Breast epithelium (tissue), 4 donors: Measurements from ENCODE around the gene GNAZ. TPM values are rescaled to one million over a fixed set of nuclear protein-coding genes. Genes with fewer than 3 reads are reported as not detected.

Source experiments
- DNase-seq, 2 donors: peaks; one replicate each; pipeline ENCODE4 v3.0.0-alpha.2; 2019; ENCODE audit warnings: low spot score in 2 of 2
- H3K27ac ChIP-seq, 2 donors: fragments of 200-600 bp; sonication (generic) in 1 of 2; one replicate each; pipeline ENCODE4 v1.5.1; 2016 to 2019; ENCODE audit warnings: mild to moderate bottlenecking in 1 of 2
- H3K27me3 ChIP-seq, 2 donors: fragments of 200-600 bp; sonication (generic) in 1 of 2; one replicate each; pipeline versions ENCODE4 v1.5.1 to v1.6.0; 2017 to 2019; ENCODE audit warnings: control low read depth in 1 of 2, mild to moderate bottlenecking in 1 of 2
- H3K36me3 ChIP-seq: fragments of 200-600 bp; one replicate; pipeline ENCODE4 v1.5.1; 2019
- H3K4me1 ChIP-seq, 2 donors: fragments of 200-600 bp; sonication (generic); one replicate each; pipeline ENCODE4 v1.5.1; 2016 to 2019; ENCODE audit warnings: control low read depth in 1 of 2
- H3K4me3 ChIP-seq, 3 donors: fragments of 200-600 bp; sonication (generic); 1 replicate in 2 of 3; 2 replicates in 1 of 3; pipeline ENCODE4 v1.5.1; 2016 to 2019; ENCODE audit warnings: mild to moderate bottlenecking in 3 of 3, moderate library complexity in 2 of 3
- H3K9me3 ChIP-seq, 2 donors: fragments of 200-600 bp; sonication (generic) in 1 of 2; one replicate each; pipeline ENCODE4 v1.5.1; 2016 to 2019; ENCODE audit warnings: control low read depth in 1 of 2
- POLR2A ChIP-seq: fragments of 450-650 bp; IDR thresholded peaks from one replicate; pipeline ENCODE4 v1.6.1; 2016; ENCODE audit warnings: antibody characterized with exemption, mild to moderate bottlenecking, moderate library complexity
- POLR2AphosphoS5 ChIP-seq, 3 donors: sonication (generic); formaldehyde crosslinking; IDR thresholded peaks; one replicate each; pipeline ENCODE4 v1.6.1; 2017; ENCODE audit warnings: antibody characterized with exemption in 3 of 3
- intact Hi-C: fragments of 100-400 bp; cut with DNase I; formaldehyde crosslinking; loops from one replicate; pipeline ENCODE4 v1.15.1; 2023; ENCODE audit warnings: low total_unique reads
- total RNA-seq, 3 donors: library from RNA; depleted of rRNA; stranded (reverse); fragments of >200 nt; gene quantifications; one replicate each; pipeline ENCODE4 v1.1.0, GENCODE V29; 2016
- TF ChIP-seq, protein P1 (sequence below), 3 donors: fragments of 450-650 bp; IDR thresholded peaks; one replicate each; pipeline ENCODE4 v1.5.1; 2016 to 2017; ENCODE audit warnings: antibody characterized with exemption in 3 of 3, mild to moderate bottlenecking in 3 of 3, moderate library complexity in 3 of 3

GNAZ gene
- total RNA-seq, 3 donors from 2014 or later, result 5.0 to 15.7 (median 5.3) TPM

DNA sequence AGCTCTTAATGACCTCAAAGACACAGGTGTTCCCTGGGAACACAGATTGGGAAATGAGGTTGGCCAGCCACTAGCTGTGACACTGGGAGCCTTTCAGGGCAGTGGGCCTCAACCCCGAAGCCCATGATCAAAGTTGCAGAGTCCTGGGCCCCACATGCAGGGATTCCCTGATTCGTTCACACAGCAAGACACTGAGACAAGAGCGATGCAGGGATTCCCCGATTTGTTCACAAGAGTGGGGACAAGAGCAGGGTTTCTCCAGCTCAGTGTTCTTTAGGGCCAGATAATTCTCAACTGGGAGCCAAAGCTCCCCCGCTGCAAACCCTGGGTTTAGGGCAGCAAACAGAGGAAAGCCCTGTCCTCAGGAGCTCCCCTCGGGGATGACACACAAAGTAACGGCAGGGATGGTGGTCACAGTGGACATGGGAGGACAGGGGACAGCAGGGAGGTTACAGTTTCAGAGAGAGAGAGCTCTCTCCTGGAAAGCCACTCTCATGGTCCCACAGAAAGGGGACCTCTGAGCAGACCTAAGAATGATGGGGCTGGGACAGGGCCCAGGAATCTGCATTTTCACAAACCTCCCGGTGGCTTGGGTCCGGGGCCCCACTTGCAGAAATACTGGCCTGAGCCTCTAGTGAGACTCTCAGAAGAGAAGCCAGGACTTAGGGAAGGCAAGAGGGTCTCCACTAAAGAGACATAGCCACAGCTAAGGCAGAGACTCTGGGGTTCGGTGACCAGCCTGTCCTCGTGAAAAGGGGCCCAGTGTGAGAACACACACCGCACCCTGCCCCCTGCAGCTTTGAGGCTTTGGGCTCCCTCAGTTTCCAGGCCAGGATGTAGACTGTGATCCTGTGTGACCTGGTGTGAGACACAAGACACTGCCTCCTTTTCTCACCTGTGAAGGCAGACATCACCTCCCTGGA, 7.4 kb upstream of the GNAZ start:
- no peaks in the 10 kb centered on the region for H3K9me3 ChIP-seq
- H3K27me3 ChIP-seq, result no peaks in the 10 kb centered on the region
- TF ChIP-seq POLR2AphosphoS5 (IDR thresholded peaks at IDR 0.05) (no peak), POLR2A (no peak)
- TF ChIP-seq, protein P1, sequence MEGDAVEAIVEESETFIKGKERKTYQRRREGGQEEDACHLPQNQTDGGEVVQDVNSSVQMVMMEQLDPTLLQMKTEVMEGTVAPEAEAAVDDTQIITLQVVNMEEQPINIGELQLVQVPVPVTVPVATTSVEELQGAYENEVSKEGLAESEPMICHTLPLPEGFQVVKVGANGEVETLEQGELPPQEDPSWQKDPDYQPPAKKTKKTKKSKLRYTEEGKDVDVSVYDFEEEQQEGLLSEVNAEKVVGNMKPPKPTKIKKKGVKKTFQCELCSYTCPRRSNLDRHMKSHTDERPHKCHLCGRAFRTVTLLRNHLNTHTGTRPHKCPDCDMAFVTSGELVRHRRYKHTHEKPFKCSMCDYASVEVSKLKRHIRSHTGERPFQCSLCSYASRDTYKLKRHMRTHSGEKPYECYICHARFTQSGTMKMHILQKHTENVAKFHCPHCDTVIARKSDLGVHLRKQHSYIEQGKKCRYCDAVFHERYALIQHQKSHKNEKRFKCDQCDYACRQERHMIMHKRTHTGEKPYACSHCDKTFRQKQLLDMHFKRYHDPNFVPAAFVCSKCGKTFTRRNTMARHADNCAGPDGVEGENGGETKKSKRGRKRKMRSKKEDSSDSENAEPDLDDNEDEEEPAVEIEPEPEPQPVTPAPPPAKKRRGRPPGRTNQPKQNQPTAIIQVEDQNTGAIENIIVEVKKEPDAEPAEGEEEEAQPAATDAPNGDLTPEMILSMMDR (IDR thresholded peaks at IDR 0.05), result no peak
- no peaks in the 10 kb centered on the region for H3K4me1 ChIP-seq
- H3K4me3 ChIP-seq, result no peak overlapping the region
- H3K27ac ChIP-seq, result no peak overlapping the region
- intact Hi-C loops, result no loop called here
- DNase-seq, result peak; percentile 13 to 40
- no peaks in the 10 kb centered on the region for H3K36me3 ChIP-seq

DNA sequence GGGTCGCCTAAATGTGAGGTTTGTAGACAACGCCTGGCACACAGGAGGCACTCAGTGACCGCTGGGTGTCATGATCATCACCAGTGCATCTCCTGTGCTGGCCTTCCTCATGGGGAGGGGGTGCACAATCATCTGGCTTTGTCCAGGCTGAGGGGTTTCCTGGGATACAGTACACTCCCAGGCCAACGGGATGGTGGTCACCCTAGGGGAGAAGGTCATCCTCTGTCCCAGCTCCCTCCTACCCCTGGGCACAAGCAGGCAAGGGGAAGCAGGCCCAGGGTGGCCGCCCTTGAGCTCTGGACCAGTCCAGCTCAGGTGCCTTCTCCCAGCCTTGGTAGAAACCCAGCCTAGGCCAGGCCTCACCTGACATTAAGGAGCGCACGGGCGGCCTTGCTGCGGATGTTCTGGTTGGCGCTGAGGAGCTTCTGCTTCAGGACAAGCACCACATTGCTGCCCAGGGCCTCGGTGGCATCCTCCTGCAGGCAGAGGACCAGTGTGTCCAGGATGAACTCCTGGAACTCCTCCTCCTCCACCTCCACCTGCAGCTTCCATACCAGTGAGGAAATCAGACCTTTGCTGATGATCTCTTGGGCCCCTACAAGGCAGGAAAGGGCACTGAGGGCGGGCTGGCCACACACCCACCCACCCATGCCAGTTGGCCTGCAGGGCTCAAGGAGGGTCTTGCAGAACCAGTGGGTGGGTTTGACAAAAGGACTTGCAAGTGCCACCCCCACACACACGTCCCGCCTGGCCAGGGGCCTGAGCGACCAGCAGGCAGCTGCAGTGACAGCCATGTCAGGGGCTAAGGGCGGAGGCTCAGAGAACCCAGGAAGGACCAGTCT, 6.6 kb upstream of the GNAZ start:
- TF ChIP-seq, protein P1 (IDR thresholded peaks at IDR 0.05), result no peak
- TF ChIP-seq POLR2AphosphoS5 (IDR thresholded peaks at IDR 0.05), result no peak
- no peak for TF ChIP-seq POLR2A
- DNase-seq, result peak; percentile 4 to 41
- Histone ChIP-seq H3K36me3 (no peaks in the 10 kb centered on the region), H3K27me3 (no peaks in the 10 kb centered on the region), H3K27ac (no peak overlapping the region), H3K4me1 (no peaks in the 10 kb centered on the region), H3K9me3 (no peaks in the 10 kb centered on the region), H3K4me3 (no peak overlapping the region)
- intact Hi-C loops, result no loop called here

DNA sequence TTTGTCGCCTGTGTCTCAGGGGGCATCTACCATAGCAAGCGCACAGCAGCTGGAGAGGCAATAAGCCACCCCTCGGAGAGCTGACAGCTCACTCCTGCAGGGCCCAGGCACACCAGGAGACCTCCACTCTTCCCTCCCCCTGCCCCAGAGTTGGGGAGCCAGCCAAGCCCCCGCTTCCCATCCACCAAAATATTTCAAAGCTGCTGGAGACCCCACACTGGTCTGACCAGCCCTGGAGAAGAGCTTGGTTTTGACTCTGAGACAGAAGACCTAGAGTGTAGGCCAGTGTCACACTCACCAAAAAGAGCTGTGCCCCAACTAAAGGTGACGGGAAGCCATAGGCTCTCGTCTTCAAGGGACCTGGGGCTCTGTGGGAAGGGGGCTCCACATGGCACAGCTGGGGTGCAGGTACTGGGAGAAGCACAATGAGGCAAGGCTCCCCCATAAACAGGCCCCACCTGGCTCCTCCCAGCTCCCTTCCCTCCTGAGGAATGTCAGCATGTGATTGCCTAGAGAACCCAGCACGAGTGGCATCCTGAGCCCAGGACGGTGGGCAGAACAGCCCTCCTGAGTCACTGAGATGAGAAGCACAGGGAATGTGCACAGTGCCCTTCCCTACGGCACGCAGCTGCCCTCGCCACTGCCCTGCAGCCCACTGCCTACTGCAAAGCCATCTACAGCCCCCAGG, 5.8 kb upstream of the GNAZ start:
- Histone ChIP-seq H3K36me3 (no peaks in the 10 kb centered on the region), H3K4me1 (no peaks in the 10 kb centered on the region), H3K4me3 (no peak overlapping the region), H3K9me3 (no peaks in the 10 kb centered on the region), H3K27me3 (no peaks in the 10 kb centered on the region), H3K27ac (no peak overlapping the region)
- DNase-seq, result peak in 1 of 2 donors; percentile 27
- intact Hi-C loops, result no loop called here
- TF ChIP-seq, protein P1 (IDR thresholded peaks at IDR 0.05), result no peak
- TF ChIP-seq POLR2A (no peak), POLR2AphosphoS5 (IDR thresholded peaks at IDR 0.05) (no peak)

DNA sequence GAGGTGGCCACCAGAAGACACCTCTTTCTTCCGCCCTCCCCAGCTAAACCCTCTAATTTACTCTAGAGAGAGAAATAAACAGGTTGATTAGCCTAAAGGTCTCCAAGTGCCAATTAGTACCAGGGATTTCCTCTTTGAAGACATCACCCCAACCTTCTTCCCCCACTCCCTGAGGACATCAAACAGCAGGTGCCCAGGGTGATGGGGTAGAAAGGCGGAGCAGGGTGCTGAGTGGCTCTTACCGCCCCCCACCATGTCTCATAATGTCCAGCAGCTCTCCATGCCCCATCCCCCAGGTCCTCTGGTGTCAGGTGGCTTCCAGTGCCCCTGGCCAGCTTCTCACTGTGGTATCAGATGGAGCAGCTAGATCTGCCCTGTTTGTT, 5.3 kb upstream of the GNAZ start:
- peak; percentile 6 to 25 for DNase-seq
- Histone ChIP-seq H3K4me3 (no peak overlapping the region), H3K36me3 (no peaks in the 10 kb centered on the region), H3K27me3 (no peaks in the 10 kb centered on the region), H3K9me3 (no peaks in the 10 kb centered on the region), H3K4me1 (no peaks in the 10 kb centered on the region), H3K27ac (no peak overlapping the region)
- TF ChIP-seq POLR2A, result no peak
- TF ChIP-seq, protein P1 (IDR thresholded peaks at IDR 0.05), result no peak
- TF ChIP-seq POLR2AphosphoS5 (IDR thresholded peaks at IDR 0.05), result no peak
- intact Hi-C loops, result no loop called here
